Measurements from ENCODE around the gene NCAPD3. TPM values are rescaled to one million over a fixed set of nuclear protein-coding genes. Genes with fewer than 3 reads are reported as not detected.

NCAPD3 gene
- total RNA-seq, 2 donors from 2014 or later: 4.0 to 5.5 TPM

GRCh38 chr11:134267966-134268365 lies 44.2 kb upstream of the NCAPD3 start:
- no peak overlapping the region for H3K4me3 ChIP-seq
- H3K36me3 ChIP-seq: peaks cover 9% of the 10 kb centered on the region
- TF ChIP-seq CTCF (IDR thresholded peaks at IDR 0.05): no peak
- DNase-seq (ENCODE audit: low spot score): no peak
- H3K4me1 ChIP-seq: no peaks in the 10 kb centered on the region
- peaks cover 2 to 3% of the 10 kb centered on the region in 2 donors for H3K27me3 ChIP-seq
- H3K27ac ChIP-seq: no peak overlapping the region
- H3K9me3 ChIP-seq: no peaks in the 10 kb centered on the region

DNA sequence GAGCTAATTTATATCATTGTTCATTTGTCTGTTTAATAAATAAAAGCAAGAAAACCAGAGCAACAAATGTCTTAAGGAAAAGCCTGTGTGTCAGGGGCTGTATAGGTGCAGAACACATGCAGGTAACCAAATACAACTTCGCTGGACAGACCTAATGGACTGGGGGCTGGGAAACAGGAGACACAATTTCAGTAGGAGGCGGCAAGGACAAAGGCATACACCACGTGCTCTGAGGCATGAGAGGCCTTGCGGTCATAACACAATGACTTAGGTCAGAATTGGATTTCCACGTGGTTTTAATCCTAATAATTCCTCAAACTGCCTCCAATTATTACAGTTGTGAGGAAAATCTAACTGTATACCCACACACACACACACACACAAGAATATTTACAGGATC lies 43.7 kb upstream of the NCAPD3 start:
- Histone ChIP-seq H3K9me3 (no peaks in the 10 kb centered on the region), H3K36me3 (peaks cover 14% of the 10 kb centered on the region), H3K4me3 (no peak overlapping the region), H3K27ac (no peak overlapping the region), H3K27me3 (peaks cover 0 to 3% of the 10 kb centered on the region in 2 donors), H3K4me1 (no peaks in the 10 kb centered on the region)
- no peak for DNase-seq (ENCODE audit: low spot score)
- no peak for TF ChIP-seq CTCF (IDR thresholded peaks at IDR 0.05)

DNA sequence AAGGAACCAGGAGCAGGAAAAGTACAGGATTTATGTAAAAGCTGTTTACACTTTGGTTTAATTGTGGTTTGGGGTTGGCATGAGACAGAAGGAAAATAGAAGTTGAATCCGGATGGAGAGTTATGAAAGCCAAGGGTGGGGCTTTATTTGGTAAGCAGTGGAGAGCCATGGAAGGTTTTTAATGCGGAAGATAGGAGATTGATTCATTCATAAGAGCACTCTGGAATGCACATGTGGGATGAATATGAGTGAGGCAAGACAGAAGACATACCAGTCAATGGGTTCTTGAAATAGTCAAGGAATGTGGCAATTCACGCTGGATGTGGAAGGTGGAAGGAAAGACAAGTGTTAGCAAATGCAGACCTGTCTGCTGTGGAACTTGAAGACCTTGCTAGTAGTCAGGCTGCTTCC lies 43.1 kb upstream of the NCAPD3 start:
- no peak overlapping the region for H3K4me3 ChIP-seq
- H3K36me3 ChIP-seq: peaks cover 20% of the 10 kb centered on the region
- H3K27me3 ChIP-seq: no peaks in the 10 kb centered on the region
- no peak for TF ChIP-seq CTCF (IDR thresholded peaks at IDR 0.05)
- no peak overlapping the region for H3K27ac ChIP-seq
- no peaks in the 10 kb centered on the region for H3K4me1 ChIP-seq
- H3K9me3 ChIP-seq: no peaks in the 10 kb centered on the region
- DNase-seq (ENCODE audit: low spot score): no peak

- Histone ChIP-seq H3K27me3 (no peaks in the 10 kb centered on the region), H3K4me3 (no peak overlapping the region), H3K36me3 (peaks cover 24% of the 10 kb centered on the region), H3K9me3 (no peaks in the 10 kb centered on the region), H3K4me1 (no peaks in the 10 kb centered on the region), H3K27ac (no peak overlapping the region)
- no peak for TF ChIP-seq CTCF (IDR thresholded peaks at IDR 0.05)
- DNase-seq (ENCODE audit: low spot score): no peak
Observed at GRCh38 chr11:134266440-134266839, 42.7 kb upstream of the NCAPD3 start.

- Histone ChIP-seq H3K9me3 (no peaks in the 10 kb centered on the region), H3K27ac (no peak overlapping the region), H3K36me3 (peaks cover 33% of the 10 kb centered on the region), H3K27me3 (no peaks in the 10 kb centered on the region), H3K4me1 (no peaks in the 10 kb centered on the region), H3K4me3 (no peak overlapping the region)
- no peak for TF ChIP-seq CTCF (IDR thresholded peaks at IDR 0.05)
- no peak for DNase-seq (ENCODE audit: low spot score)
Observed at GRCh38 chr11:134264966-134265764, 41.4 kb upstream of the NCAPD3 start.
